D721Med (cell line): ENCODE data around the gene RBM47.
A peak's percentile ranks its signal among the peaks of the same experiment; 100 is the strongest.
"Not testable (repeated sequence)": the region's sequence is repeated elsewhere in the genome, so short reads cannot be mapped to it uniquely, and the experiment has no call there.

ENCODE experiments used
- DNase-seq: peaks from one replicate; pipeline ENCODE4 v3.0.0; 2011; ENCODE audit warnings: low spot score; ENCODE audit not compliant: insufficient read length
- FAIRE-seq: peaks from 2 replicates; lab custom pipeline; 2011; peaks lifted over from hg19 to GRCh38; lab: Jason Lieb, UNC
- TF ChIP-seq, protein P1 (sequence below): IDR thresholded peaks from 2 replicates; pipeline ENCODE4 v1.5.1; 2012; ENCODE audit warnings: mild to moderate bottlenecking, control low read depth; ENCODE audit not compliant: insufficient read depth; ENCODE audit errors: missing control alignments

RBM47 gene

DNA sequence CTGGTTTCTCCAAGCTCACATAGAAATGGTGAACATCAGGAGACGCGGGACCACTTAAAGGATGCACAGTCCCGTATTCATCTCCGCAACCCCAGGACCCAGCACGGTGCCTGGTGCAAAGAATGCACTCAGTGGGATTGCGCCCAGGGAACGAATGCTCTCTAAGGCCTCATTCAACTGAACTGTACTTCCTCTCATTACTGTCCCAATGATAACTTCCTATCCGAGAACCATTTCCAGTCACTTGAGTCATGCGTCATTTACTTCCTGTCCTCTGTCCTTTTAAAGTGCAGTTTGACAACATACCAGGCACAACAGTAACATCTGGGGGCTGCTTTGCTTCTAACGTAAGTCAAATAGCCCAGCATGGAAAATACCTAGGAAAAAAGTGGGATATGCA lies 75.7 kb downstream of the RBM47 start:
- no peak for FAIRE-seq

DNA sequence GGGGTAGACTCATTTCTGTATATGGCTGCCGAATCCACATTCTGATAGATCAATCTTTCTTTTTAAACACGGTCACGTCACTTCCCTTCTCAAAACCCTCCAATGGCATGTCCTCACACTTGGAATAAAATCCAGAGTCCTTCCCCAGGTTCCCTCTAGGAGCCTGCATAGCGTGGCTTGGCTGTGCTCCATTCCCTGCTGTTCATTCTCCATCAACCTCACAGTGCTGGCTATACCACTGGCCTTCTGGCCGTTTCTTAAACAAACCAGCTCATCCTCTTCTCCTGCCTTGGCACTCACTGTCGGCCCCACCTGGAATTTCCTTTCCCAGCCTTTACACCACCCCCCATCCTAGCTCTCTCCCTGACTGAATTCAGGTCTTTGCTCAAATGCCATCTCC lies 77.1 kb downstream of the RBM47 start:
- TF ChIP-seq, protein P1, sequence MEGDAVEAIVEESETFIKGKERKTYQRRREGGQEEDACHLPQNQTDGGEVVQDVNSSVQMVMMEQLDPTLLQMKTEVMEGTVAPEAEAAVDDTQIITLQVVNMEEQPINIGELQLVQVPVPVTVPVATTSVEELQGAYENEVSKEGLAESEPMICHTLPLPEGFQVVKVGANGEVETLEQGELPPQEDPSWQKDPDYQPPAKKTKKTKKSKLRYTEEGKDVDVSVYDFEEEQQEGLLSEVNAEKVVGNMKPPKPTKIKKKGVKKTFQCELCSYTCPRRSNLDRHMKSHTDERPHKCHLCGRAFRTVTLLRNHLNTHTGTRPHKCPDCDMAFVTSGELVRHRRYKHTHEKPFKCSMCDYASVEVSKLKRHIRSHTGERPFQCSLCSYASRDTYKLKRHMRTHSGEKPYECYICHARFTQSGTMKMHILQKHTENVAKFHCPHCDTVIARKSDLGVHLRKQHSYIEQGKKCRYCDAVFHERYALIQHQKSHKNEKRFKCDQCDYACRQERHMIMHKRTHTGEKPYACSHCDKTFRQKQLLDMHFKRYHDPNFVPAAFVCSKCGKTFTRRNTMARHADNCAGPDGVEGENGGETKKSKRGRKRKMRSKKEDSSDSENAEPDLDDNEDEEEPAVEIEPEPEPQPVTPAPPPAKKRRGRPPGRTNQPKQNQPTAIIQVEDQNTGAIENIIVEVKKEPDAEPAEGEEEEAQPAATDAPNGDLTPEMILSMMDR = no peak
- FAIRE-seq (no peak), DNase-seq (no peak)

More for the DNA sequence above, 75.7 kb downstream of the RBM47 start:
- DNase-seq = no peak
- TF ChIP-seq, protein P1 = no peak

DNA sequence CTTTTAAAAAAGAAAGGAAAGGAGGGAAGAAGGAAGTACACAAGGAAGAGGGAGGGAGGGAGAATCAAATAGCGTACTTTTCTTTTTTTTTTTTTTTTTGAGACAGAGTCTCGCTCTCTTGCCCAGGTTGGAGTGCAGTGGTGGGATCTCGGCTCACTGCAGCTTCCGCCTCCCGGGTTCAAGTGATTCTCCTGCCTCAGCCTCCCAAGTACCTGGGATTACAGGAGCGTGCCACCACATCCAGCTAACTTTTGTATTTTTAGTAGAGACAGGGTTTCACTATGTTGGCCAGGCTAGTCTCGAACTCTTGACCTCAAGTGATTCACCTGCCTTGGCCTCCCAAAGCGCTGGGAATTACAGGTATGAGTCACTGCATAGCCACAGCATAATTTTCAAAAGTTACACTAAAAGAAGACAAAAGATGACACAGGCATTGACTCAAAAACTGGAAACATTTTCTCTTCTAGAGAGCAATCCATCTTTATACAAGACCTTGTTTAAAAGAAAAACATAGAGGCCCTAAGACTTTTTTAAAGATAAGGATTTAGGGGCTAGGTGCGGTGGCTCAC lies 78.0 kb downstream of the RBM47 start:
- FAIRE-seq, DNase-seq: not testable (repeated sequence)

DNA sequence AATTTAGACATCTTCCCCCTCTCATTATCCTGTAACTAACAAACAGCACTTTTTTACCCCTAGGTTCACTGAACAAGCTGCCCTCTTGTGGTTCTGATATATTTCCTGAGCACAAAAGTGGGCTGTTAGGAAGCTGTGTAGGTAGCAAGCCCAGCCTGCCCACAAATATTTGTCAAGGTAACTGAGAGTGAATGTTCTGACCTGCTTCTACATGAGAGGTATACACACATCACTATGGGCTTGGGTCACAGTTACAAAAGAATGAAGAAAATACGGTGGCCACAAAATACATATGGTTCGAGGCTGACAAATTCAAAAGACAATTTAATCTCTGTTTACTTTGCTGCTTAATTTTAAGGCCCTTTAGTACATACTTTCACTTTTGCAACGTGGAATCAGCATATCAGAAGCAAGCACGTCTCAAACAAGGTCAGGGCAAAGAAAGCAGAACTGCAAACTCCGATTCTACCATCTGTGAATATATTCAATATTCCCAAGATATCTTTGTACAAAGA lies 78.7 kb downstream of the RBM47 start:
- TF ChIP-seq, protein P1 = peak; percentile 45
- DNase-seq (no peak), FAIRE-seq (no peak)

DNA sequence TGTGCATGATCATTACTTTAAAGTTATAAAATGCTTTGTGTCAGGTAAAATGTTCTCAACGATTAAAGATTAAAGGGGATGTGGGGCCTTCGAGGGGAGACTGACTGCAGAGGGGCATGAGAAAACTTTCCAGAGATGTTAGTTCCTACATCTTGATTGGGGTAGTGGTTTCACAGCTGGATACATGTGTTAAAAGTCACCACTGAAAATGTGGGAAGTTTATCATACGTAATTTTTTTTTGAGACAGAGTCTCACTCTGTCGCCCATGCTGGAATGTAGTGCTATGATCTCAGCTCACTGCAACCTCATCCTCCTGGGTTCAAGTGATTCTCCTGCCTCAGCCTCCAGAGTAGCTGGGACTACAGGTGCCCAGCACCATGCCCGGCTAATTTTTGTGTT lies 79.5 kb downstream of the RBM47 start:
- DNase-seq = no peak
- TF ChIP-seq, protein P1 = no peak
- FAIRE-seq = no peak

DNA sequence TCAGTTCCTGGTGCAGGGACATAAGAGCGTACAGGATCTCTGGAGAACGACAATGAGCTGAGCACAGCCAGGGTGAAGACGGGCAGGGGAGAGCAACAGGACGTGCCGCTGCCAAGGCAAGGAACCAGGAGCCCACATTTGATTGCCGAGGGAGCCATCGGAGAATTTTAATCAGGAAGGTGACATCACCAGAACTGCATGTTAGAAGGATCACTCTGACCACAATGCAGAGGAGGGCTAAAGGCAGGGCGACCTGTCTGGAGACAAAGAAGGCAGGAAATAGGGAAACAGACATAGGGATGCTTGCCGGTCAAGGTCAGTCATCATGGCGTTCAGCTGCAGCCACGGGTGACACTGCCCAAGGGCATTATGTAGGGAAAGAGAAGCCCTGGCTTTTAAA lies 81.4 kb downstream of the RBM47 start:
- no peak for FAIRE-seq
- TF ChIP-seq, protein P1 = no peak

DNA sequence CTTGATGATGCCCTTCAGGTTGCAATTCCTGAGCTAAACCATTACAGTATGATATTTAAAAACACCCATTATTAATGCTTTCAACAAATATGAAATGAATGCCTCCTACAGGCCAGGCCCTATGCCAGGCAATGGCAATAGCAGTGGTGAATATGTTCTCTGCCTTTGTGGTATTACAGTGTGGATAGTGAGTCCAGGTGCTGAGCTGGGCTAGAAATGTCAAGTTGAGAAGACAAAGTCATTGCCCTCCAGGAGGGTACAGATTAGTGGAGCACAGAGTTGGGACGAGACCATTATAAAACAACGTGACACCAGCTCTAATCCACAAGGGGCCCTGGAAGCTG lies 81.9 kb downstream of the RBM47 start:
- no peak for DNase-seq
- TF ChIP-seq, protein P1 = no peak
- FAIRE-seq = no peak

More for the DNA sequence above, 81.4 kb downstream of the RBM47 start:
- DNase-seq = no peak
